ENCODE data around the gene ZFP36L1.

ZFP36L1 gene

DNA sequence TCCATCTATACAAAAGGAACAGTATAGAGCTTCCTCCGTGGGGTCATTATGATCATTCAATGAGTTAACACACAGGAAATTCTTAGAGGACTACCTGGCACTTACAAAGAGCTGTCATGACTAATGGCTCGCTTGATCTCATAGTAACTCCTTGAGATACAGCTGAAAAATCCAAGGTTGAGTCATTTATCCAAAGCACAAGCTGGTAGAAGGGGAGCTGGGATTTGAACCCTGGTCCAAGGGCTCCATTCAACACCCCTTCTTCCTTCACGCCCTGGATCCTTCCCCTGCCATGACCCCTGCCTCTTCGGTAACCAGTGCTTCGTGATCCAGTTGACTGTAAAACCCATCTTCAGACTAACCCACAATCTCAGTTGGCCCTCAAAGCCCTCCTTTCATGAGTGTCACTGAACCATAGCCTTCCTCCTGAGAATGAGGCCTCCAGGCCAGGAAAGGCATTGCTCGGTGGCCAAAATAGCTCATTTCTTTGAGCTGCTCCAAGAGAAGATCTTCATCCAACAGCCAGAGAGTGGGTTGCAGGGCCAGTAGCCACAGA lies 7.8 kb downstream of the ZFP36L1 start:
- Histone ChIP-seq H3K27ac (ENCODE audit: poor library complexity, severe bottlenecking) (peak overlapping the region; percentile 99), H3K36me3 (ENCODE audit: low read depth) (peaks cover 31% of the 10 kb centered on the region), H3K4me3 (ENCODE audit: severe bottlenecking) (no peak overlapping the region), H3K27me3 (ENCODE audit: insufficient read depth, poor library complexity, severe bottlenecking) (no peaks in the 10 kb centered on the region), H3K4me1 (ENCODE audit: insufficient read depth, poor library complexity, severe bottlenecking) (peaks cover 40% of the 10 kb centered on the region), H3K9me3 (ENCODE audit: severe bottlenecking) (no peaks in the 10 kb centered on the region)
- TF ChIP-seq, protein P1, sequence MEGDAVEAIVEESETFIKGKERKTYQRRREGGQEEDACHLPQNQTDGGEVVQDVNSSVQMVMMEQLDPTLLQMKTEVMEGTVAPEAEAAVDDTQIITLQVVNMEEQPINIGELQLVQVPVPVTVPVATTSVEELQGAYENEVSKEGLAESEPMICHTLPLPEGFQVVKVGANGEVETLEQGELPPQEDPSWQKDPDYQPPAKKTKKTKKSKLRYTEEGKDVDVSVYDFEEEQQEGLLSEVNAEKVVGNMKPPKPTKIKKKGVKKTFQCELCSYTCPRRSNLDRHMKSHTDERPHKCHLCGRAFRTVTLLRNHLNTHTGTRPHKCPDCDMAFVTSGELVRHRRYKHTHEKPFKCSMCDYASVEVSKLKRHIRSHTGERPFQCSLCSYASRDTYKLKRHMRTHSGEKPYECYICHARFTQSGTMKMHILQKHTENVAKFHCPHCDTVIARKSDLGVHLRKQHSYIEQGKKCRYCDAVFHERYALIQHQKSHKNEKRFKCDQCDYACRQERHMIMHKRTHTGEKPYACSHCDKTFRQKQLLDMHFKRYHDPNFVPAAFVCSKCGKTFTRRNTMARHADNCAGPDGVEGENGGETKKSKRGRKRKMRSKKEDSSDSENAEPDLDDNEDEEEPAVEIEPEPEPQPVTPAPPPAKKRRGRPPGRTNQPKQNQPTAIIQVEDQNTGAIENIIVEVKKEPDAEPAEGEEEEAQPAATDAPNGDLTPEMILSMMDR (IDR thresholded peaks at IDR 0.05; ENCODE audit: poor library complexity, severe bottlenecking) = no peak
- ATAC-seq (ENCODE audit: low read depth) (peak; percentile 13), DNase-seq (ENCODE audit: low spot score) (peak; percentile 81)

DNA sequence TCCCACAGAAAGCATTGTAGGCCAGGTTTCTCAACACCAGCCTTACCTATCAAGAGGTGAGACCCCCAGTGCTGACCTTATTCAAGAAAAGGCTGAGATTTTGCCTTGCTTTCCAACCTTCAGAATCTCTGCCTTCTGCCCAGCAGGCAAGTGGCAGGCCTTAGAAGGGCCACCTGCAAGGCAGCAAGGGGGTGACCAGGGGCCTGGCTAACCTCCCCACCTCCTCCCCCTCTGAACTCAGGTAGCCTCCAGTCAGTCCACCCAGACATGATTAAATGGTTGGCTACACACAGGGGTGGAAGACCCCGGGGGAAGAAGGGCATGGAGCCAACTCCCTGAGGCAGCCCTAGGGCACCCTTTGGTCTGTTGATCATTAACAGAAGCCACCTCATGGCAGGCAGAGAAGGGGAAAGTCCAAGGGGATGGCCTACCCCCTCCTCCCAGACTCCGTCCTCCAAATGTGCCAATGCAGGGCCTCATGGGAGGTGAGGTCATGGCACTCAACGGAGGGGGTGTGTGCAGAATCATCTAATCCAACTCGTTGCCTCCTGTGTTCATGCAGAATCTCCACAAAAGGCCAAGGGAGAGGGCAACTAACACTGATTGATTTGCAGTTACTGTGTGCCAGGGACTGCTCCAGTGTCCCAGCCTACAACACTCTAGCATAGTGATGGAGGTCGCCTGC lies 8.5 kb downstream of the ZFP36L1 start:
- Histone ChIP-seq H3K27ac (ENCODE audit: poor library complexity, severe bottlenecking) (peak overlapping the region; percentile 99), H3K36me3 (ENCODE audit: low read depth) (peaks cover 24% of the 10 kb centered on the region), H3K4me1 (ENCODE audit: insufficient read depth, poor library complexity, severe bottlenecking) (peaks cover 47% of the 10 kb centered on the region), H3K27me3 (ENCODE audit: insufficient read depth, poor library complexity, severe bottlenecking) (no peaks in the 10 kb centered on the region), H3K9me3 (ENCODE audit: severe bottlenecking) (no peaks in the 10 kb centered on the region), H3K4me3 (ENCODE audit: severe bottlenecking) (no peak overlapping the region)
- ATAC-seq (ENCODE audit: low read depth) = no peak
- DNase-seq (ENCODE audit: low spot score) = no peak
- TF ChIP-seq, protein P1 (IDR thresholded peaks at IDR 0.05; ENCODE audit: poor library complexity, severe bottlenecking) = no peak

DNA sequence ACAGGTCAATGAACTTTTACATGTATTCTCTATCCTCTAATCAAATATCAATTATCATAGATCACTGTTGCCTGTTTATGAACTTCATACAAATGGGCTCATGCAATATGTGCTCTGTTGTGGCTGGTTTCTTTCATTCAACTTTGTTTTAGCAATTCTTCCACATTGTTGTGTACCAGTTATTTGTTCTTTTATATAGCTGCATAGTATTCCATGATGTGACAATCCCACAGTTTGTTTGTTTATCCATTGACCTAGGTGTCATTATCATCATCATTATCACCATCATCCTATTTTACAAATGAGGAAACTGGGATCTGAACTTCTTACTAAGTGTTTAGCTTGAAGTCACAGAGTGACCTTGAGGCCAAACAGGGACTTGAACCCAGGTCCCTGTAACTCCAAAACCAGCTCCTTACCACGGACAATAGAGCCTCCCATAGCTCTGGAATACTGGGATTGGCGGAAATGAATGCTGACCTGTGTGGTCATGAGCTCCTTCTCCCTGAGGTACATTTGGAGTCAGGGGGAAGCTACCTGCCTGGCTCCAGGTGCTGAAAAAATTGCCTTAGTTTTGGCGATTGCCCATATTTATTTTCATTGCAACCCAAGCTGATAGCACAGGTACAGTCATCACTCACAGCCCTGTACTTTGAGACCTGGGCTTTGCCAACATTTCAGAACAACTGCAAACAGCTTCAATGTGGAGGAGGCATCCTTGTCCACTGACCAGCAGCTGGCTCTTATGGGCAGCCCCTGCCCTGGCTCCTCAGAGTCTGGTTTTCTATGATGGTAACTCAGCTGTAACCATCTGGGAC lies 9.2 kb downstream of the ZFP36L1 start:
- H3K27me3 ChIP-seq (ENCODE audit: insufficient read depth, poor library complexity, severe bottlenecking) = no peaks in the 10 kb centered on the region
- H3K27ac ChIP-seq (ENCODE audit: poor library complexity, severe bottlenecking) = peak overlapping the region; percentile 99
- DNase-seq (ENCODE audit: low spot score) (no peak), ATAC-seq (ENCODE audit: low read depth) (no peak)
- no peaks in the 10 kb centered on the region for H3K9me3 ChIP-seq (ENCODE audit: severe bottlenecking)
- TF ChIP-seq, protein P1 (IDR thresholded peaks at IDR 0.05; ENCODE audit: poor library complexity, severe bottlenecking) = no peak
- H3K4me3 ChIP-seq (ENCODE audit: severe bottlenecking) = no peak overlapping the region
- H3K4me1 ChIP-seq (ENCODE audit: insufficient read depth, poor library complexity, severe bottlenecking) = peaks cover 53% of the 10 kb centered on the region
- H3K36me3 ChIP-seq (ENCODE audit: low read depth) = peaks cover 16% of the 10 kb centered on the region

DNA sequence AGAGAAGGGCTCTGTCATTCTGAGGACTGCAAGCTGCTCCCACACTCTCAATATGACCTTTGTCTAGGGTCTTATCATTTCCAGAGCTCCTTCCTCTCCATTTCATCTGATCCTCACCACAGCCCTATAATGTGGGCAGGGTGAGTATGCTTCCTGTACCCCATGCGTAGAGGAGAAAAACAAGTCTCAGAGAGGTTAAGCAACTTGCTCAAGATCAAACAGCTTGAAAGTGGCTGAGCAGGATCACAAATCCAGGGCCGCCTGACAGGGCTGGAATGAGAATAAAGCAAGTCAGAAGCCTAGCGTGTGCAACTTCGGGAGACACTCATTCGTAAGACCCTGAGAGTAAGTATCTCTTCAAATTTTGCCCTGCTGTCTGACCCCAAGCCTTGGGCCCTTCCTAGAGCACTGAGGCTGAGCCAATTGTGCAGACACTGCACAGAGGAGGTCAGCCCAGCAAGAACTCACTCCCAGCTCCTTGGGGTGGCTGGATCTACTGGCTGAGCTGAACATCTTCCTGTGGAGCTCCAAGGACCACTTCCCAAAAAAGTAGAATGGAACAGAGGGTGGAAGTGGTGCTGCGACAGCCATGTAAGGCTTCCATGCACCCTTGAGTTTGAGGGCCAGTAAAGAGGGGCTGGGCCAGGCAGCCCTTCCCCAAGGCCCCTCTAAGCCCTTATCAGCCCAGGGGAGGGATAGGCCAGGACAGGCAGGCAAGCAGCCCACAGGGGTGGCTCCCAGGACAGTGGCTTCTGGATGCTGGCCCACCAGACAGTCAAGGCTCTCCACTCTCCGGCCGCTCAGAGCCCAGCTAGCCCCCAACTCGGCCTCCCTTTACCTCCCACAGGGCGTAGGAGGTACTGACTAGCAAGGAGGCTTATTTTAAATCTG lies 10.5 kb downstream of the ZFP36L1 start:
- Histone ChIP-seq H3K36me3 (ENCODE audit: low read depth) (peaks cover 4% of the 10 kb centered on the region), H3K9me3 (ENCODE audit: severe bottlenecking) (no peaks in the 10 kb centered on the region), H3K27ac (ENCODE audit: poor library complexity, severe bottlenecking) (peak overlapping the region; percentile 99), H3K4me1 (ENCODE audit: insufficient read depth, poor library complexity, severe bottlenecking) (peaks cover 40% of the 10 kb centered on the region), H3K27me3 (ENCODE audit: insufficient read depth, poor library complexity, severe bottlenecking) (no peaks in the 10 kb centered on the region), H3K4me3 (ENCODE audit: severe bottlenecking) (no peak overlapping the region)
- no peak for ATAC-seq (ENCODE audit: low read depth)
- TF ChIP-seq, protein P1 (IDR thresholded peaks at IDR 0.05; ENCODE audit: poor library complexity, severe bottlenecking) = no peak
- no peak for DNase-seq (ENCODE audit: low spot score)

All from RWPE2 (cell line).